KMS-11 (cell line): Measurements from ENCODE around the gene LYZ.
"Not testable (repeated sequence)": the region's sequence is repeated elsewhere in the genome, so short reads cannot be mapped to it uniquely, and the experiment has no call there.

Source experiments
- H2AFZ ChIP-seq: fragments of 200-600 bp; sonication (generic); 2 replicates; pipeline ENCODE4 v1.6.1; 2016; ENCODE audit warnings: antibody characterized with exemption, mixed run types, low read depth
- H3K27ac ChIP-seq: fragments of 200-600 bp; sonication (generic); 2 replicates; pipeline ENCODE4 v1.6.1; 2016; ENCODE audit warnings: mild to moderate bottlenecking, mixed run types
- H3K27me3 ChIP-seq: fragments of 200-600 bp; sonication (generic); 2 replicates; pipeline ENCODE4 v1.6.1; 2017; ENCODE audit warnings: mild to moderate bottlenecking, low read depth, mixed run types, moderate library complexity; ENCODE audit not compliant: insufficient read depth
- H3K36me3 ChIP-seq: fragments of 200-600 bp; sonication (generic); 2 replicates; pipeline ENCODE4 v1.6.1; 2017; ENCODE audit warnings: mild to moderate bottlenecking, mixed run types; ENCODE audit not compliant: insufficient read depth
- H3K4me1 ChIP-seq: fragments of 200-600 bp; sonication (generic); 2 replicates; pipeline ENCODE4 v1.6.1; 2016; ENCODE audit warnings: mild to moderate bottlenecking, low read depth, mixed run types; ENCODE audit not compliant: poor library complexity, severe bottlenecking
- H3K4me2 ChIP-seq: fragments of 200-600 bp; sonication (generic); 2 replicates; pipeline ENCODE4 v1.7.0; 2016; ENCODE audit warnings: mild to moderate bottlenecking, mixed run types
- H3K4me3 ChIP-seq: fragments of 200-600 bp; sonication (generic); IDR thresholded peaks from 2 replicates; pipeline ENCODE4 v1.6.1; 2017; ENCODE audit warnings: low read depth, low read length, mixed read lengths; ENCODE audit not compliant: insufficient read depth
- H3K79me2 ChIP-seq: fragments of 200-600 bp; sonication (generic); 2 replicates; pipeline ENCODE4 v1.6.1; 2016; ENCODE audit warnings: low read depth, mixed run types; ENCODE audit not compliant: insufficient read depth
- H3K9ac ChIP-seq: fragments of 200-600 bp; sonication (generic); 2 replicates; pipeline ENCODE4 v1.6.1; 2016; ENCODE audit warnings: mild to moderate bottlenecking, mixed run types
- H4K20me1 ChIP-seq: fragments of 200-600 bp; sonication (generic); 2 replicates; pipeline ENCODE4 v1.6.1; 2016; ENCODE audit warnings: mild to moderate bottlenecking, mixed run types; ENCODE audit not compliant: insufficient read depth
- CTCF ChIP-seq: fragments of 200-600 bp; sonication (generic); conservative IDR thresholded peaks from 2 replicates; pipeline ENCODE4 v1.6.1; 2017; ENCODE audit warnings: low read depth, mild to moderate bottlenecking, antibody characterized with exemption, low read length, moderate library complexity, mixed read lengths

LYZ gene

GRCh38 chr12:69313209-69313608 is 35.0 kb upstream of the LYZ start:
- no peak overlapping the region for H3K9ac ChIP-seq
- H2AFZ ChIP-seq, result no peak overlapping the region
- no peaks in the 10 kb centered on the region for H3K27me3 ChIP-seq
- no peaks in the 10 kb centered on the region for H4K20me1 ChIP-seq
- H3K27ac ChIP-seq, result no peak overlapping the region
- H3K36me3 ChIP-seq, result no peaks in the 10 kb centered on the region
- no peak for TF ChIP-seq CTCF
- no peaks in the 10 kb centered on the region for H3K4me1 ChIP-seq
- H3K79me2 ChIP-seq, result no peaks in the 10 kb centered on the region
- no peak overlapping the region for H3K4me3 ChIP-seq
- H3K4me2 ChIP-seq, result no peak overlapping the region

- H3K4me2 ChIP-seq, H3K36me3 ChIP-seq, H3K27me3 ChIP-seq, H3K79me2 ChIP-seq, H3K4me3 ChIP-seq, H2AFZ ChIP-seq, H3K9ac ChIP-seq, H3K4me1 ChIP-seq, H4K20me1 ChIP-seq, H3K27ac ChIP-seq: not testable (repeated sequence)
These were observed 31.4 kb upstream of the LYZ start for GRCh38 chr12:69316784-69317183.

GRCh38 chr12:69317233-69317632 is 30.9 kb upstream of the LYZ start:
- not testable (repeated sequence) for H3K36me3 ChIP-seq, H3K27ac ChIP-seq, H3K9ac ChIP-seq, H4K20me1 ChIP-seq, H3K4me1 ChIP-seq, H3K4me3 ChIP-seq, H3K79me2 ChIP-seq, H3K27me3 ChIP-seq, H2AFZ ChIP-seq, H3K4me2 ChIP-seq

GRCh38 chr12:69318225-69318624 is 30.0 kb upstream of the LYZ start:
- no peaks in the 10 kb centered on the region for H3K27me3 ChIP-seq
- H3K4me1 ChIP-seq, result no peaks in the 10 kb centered on the region
- TF ChIP-seq CTCF, result no peak
- H3K9ac ChIP-seq, result no peak overlapping the region
- H3K36me3 ChIP-seq, result no peaks in the 10 kb centered on the region
- no peak overlapping the region for H2AFZ ChIP-seq
- H3K27ac ChIP-seq, result no peak overlapping the region
- no peak overlapping the region for H3K4me2 ChIP-seq
- no peak overlapping the region for H3K4me3 ChIP-seq
- no peaks in the 10 kb centered on the region for H4K20me1 ChIP-seq
- no peaks in the 10 kb centered on the region for H3K79me2 ChIP-seq

GRCh38 chr12:69321351-69321750 is 26.8 kb upstream of the LYZ start:
- Histone ChIP-seq H3K36me3 (no peaks in the 10 kb centered on the region), H3K27me3 (no peaks in the 10 kb centered on the region), H3K79me2 (no peaks in the 10 kb centered on the region), H3K4me2 (no peak overlapping the region), H3K4me1 (no peaks in the 10 kb centered on the region), H3K4me3 (no peak overlapping the region), H3K9ac (no peak overlapping the region), H4K20me1 (no peaks in the 10 kb centered on the region), H2AFZ (no peak overlapping the region), H3K27ac (no peak overlapping the region)
- TF ChIP-seq CTCF, result no peak
